Cardiac septum (tissue), 1 donor: ENCODE results near the gene TP53I13. TPM values are rescaled to one million over a fixed set of nuclear protein-coding genes. Genes with fewer than 3 reads are reported as not detected.

Experiments used
- DNase-seq: peaks from one replicate; pipeline ENCODE4 v3.0.0-alpha.2; 2020; ENCODE audit warnings: low spot score
- intact Hi-C: fragments of 100-400 bp; cut with DNase I; formaldehyde crosslinking; loops from one replicate; pipeline ENCODE4 v1.14.0; 2022
- total RNA-seq: library from RNA; stranded (reverse); fragmentation: NEBNext Ultra II Directional; extraction: Animal tissue kit (Norgen Biotek cat#: 25700); gene quantifications from one replicate; pipeline ENCODE4 v1.2.1, GENCODE V29; 2021
- donor health status: DM: no; HTN: no; CAD: no.

The TP53I13 gene
- total RNA-seq, 1 donor from 2014 or later, result 31.9 TPM

DNA sequence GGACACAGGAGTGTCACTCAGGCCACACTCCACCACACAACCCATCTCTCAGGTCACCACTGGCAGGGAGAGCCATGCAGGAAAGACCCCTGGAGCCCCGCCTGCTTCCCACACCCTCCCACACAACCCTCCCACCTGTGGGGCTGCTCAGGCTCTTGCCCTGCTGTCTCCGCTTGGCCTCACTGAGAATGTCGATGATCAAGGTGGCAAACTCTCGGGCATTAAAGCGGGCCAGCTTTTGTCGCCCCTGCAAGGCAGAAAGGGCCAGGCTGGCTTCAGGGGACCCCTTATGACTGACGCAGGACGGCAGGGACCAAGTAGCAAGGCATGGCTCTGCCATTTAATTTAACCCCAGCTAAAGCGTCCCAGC lies 8.5 kb downstream of the TP53I13 start:
- DNase-seq, result no peak
- intact Hi-C loops, result loop anchor here (5.0 kb wide), 1 partner anchor 35 kb away; no protein-coding TSS in a partner anchor

DNA sequence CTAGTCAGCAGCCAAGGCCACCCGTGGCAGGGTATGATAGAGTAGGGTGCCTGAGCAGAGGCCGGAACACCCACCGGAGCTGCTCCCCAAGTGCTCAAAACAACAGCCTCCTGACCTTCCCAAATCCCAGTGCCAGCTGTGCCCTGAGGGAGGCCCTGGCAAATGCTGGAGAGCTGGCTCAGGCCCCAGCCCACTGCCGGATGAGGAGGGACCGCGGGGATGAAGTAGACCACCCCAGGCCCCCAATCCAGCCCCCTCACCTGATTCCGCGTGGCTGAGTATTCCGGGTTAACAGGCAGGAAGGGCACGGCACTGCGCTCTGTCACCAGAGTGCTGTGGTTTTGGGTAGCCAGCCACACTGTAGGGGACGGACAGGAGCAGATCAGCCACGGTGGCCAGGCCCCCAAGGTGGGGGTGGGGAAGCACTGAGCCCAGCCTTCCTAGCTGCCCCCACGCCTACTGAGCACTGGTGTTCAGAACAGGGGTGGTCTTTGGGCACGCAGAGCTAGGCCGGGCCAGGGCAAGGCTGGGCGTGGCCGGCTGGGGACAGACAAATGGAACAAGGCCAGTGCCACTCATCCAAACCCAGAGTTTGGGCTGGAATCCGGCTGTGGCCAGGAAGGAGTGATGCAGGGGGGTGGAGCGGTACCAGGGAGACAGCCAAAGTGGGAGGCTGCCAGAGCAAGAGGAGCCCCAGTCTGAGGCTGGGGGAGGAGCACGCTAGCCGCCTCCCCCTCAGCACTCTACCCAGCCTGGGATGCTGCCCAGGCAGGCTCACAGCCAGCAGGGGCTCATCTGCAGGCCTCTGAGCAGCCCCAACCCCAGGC lies 9.1 kb downstream of the TP53I13 start:
- no peak for DNase-seq
- intact Hi-C loops, result loop anchor here (5.0 kb wide), 1 partner anchor 35 kb away; no protein-coding TSS in a partner anchor

DNA sequence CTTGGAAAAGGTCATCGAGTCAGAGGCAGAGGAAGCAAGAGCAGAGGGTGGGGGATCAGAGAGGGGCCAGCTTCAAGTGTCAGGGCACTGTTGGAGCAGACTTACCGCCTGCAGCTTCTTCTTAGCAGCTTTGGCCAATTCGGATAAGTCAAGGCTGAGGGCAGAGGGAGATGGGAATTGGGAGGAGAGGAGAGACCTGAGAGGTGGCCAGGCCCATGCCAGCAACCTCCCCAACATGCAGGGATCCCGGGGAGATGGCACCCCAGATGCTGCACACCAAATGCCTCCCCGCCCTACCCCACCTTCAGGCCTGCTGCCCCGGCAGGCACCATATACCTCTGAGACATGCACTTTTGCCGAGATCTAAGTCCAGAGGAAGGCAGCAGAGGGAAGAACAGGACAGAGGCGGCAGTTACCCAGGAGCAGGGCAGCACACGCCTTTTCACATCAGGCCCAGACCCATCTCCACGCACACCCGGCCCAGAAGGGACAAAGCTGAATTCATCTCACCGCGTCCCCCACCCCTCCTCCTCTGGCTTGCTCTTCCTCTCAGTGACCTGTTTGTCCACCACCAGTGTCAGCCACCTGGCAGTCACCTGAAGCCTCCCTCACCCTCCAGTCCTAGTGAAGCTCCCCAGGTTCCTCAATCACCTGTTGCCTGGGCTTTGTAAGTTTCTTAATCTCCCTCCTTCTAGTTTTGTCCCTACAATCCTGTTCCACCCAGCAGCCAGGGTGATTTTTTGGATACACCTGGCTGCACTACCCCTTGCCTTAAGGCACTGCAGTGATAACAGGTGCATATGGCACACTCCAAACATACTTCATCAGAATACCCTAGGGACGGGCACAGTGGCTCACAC lies 10.4 kb downstream of the TP53I13 start:
- intact Hi-C loops, result loop anchor here (5.0 kb wide), 1 partner anchor 33 kb away; no protein-coding TSS in a partner anchor
- no peak for DNase-seq

DNA sequence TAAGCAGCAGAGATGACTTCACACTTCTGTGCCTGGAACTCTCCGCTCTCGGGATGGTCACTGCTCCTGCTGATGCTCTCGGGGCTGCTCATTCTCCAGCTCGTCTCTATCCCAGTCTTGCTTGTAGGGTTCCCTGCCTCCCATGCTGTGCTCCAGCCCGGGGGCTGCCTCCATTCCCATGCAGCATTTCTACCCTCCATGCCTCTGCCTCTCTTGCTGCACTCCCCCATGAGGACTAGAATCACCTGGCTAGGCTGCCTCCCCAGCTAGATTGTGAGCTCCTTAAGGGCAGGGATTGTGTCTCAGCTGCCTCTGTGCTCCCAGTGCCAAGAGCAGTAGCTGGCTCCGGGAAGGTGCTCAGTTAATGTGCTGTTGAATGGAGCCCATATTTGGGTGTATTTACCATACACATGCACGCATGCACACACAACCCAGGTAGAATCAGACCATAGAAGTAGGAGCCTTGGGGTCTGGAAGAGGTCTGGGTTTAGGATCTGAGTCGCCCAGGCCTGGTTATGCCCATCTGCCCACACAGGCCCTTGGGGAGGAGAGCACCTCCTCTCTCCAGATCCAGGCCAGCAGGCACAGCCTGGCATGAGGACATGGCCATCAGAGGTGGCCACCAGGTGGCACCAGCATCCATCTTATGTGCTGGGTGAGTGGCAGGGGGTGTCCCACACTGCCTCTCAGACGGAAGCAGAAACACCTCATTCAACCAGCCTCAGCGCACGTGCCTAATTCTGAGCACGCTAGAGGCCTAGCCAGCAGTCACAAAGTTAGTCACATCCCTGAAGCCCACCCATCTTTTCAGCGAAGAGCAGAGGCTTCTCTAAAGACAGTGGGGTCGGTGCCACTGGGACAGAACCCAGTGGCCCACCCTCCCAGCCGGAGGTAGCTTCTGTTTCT lies 11.6 kb downstream of the TP53I13 start:
- intact Hi-C loops, result loop anchor here (5.0 kb wide), 2 partner anchors 32 to 352 kb away; partner anchors contain the start of gene SSH2
- peak; percentile 90 for DNase-seq

DNA sequence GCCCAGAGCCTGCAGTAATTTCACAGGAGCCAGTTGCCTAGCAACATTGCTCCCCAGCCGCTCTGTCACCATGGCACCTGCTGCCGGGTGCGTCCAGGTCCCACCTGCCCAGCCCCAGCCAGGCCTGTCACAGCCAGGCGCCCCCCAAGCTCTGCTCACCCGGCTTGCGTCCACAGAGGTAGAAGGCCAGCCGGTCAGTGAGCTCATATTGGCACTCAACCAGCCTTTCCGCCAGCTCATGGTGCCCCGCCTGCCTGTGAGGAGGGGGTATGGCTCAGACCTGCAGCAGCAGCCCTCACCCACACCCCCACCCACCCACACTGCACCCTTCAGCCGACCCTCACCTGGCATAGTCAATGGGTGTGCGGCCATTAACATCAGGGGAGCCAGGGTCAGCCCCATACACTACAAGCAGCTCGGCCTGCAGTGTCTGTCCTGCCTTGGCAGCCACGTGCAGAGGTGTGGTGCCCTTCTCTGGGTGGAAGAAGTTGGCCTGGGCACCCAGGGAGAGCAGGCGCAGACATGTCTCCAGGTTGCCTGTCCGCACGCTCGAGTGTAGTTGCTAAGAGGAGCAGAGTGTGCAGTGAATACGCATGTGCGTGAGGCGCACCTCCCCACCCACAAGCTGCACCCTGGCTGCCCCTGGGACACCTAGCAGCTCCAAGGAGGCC lies 13.2 kb downstream of the TP53I13 start:
- intact Hi-C loops, result loop anchor here (5.0 kb wide), 1 partner anchor 351 kb away; the partner anchor contains the start of gene SSH2
- DNase-seq, result no peak

DNA sequence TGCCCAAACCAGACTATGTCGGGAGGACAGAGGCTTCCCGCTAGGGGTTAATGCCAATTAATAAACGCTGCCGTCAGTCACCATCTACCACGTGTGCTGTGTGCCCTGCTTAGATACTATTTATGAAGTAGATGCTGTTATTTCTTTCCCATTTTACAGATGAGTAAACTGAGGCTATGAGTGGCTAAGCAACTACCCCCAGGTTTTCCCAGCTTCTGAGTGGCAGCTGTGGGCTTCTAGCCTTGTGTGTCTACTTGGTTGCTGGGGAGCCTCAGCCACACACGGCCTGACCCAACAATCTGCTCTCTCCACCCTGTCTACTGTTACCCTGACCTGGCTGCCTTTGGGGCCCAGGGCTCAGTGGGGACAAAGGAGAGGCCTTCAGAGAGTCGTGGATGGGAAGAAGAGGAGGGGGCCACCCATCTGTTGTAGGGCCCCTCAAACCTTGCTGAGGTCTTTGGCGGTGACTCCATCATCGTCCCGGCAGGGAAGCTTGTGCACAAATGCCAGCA lies 13.8 kb downstream of the TP53I13 start:
- no peak for DNase-seq
- intact Hi-C loops, result loop anchor here (5.0 kb wide), 1 partner anchor 350 kb away; the partner anchor contains the start of gene SSH2

DNA sequence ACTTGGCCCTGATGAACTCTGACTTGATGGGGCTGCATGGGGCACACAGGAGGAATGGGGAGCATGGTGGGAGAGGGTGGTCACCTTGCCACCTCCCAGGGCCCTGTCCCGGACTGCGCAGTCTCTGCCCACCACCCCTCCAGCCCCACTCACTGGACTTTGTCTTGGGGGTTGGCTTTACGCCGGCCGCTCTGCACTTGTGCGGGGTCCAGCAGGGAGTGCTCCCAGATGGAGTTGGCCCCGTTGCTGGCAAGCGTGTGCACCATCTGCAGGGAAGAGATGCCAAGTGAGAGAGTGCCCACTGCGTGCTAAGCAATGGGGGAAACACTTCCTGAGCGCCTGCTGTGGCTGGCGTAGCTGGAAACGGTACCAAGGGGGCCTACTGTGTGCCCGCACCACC lies 14.3 kb downstream of the TP53I13 start:
- intact Hi-C loops, result loop anchor here (5.0 kb wide), 1 partner anchor 350 kb away; the partner anchor contains the start of gene SSH2
- no peak for DNase-seq

DNA sequence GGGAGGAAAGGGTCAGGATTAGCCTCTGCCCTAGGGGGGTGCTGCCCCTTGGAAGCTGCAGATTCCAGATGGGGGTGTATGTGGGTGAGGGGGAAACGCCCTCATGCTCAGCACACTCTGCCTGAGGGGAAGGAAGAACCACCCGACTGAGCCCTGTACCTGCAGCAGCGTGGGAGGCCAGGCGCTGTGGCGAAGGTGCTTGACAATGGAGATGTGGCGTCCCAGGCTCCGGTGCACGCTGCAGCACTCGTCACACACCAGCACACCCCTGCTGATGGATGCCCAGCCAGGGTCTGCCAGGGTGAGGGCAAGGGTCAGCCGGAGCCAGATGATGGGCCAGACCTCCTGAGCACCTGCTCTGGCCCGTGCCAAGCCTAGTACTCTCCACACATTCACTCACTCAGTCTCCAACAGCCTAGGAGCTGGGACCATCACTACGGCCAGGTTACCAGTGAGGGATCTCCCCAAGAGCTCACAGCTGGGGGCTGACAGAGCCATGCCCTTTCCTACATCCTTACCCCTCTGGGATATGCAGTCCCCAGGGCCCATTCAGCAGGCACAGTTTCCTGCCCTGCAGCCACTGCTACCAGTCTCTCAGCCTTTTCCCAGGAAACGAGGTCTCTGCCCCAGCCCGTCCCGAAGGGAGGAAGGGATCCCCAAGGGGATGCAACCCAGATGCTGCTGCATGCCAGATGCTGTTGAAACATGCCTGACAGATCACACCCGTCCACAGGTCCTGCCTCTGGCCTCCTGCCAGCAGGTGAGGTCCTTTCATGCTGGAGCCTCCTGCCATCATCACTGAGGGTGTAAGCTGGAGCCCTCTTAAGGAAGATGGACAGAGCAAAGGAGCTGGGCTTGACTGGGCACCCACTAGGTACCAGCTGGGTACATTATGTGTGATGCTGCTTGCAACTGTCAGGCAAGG lies 15.1 kb downstream of the TP53I13 start:
- DNase-seq, result no peak
- intact Hi-C loops, result loop anchor here (5.0 kb wide), 1 partner anchor 349 kb away; the partner anchor contains the start of gene SSH2

DNA sequence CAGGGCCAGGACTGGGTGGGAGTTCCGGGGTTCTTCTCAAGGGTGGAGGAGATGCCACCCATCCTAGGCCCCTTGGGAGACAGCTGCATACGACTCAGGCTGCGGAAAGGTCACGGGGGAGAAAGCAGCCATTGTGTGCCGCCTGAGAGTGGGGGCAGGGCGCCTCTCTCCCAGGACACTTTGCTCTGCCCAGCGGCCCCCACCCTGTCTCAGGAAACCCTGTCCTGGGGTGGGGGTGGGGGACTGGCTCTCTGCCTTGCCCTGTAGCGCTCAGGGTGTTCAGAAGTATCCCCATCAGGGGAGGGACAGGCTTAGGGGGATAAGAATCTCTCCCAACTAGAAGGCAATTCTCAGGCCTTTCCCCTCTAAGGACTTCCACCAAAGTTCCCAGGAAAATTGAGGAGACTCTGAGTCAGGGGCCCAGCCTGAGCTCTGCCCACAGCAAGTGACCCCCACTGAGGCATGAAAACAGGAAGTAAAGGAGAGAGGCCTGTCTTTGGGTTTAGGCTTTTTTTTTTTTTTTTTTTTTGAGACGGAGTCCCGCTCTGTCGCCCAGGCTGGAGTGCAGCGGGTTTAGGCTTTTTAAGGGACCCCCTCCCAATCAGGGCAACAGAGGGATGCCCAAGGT lies 16.1 kb downstream of the TP53I13 start:
- DNase-seq, result no peak
- intact Hi-C loops, result loop anchor here (5.0 kb wide), 1 partner anchor 348 kb away; the partner anchor contains the start of gene SSH2

DNA sequence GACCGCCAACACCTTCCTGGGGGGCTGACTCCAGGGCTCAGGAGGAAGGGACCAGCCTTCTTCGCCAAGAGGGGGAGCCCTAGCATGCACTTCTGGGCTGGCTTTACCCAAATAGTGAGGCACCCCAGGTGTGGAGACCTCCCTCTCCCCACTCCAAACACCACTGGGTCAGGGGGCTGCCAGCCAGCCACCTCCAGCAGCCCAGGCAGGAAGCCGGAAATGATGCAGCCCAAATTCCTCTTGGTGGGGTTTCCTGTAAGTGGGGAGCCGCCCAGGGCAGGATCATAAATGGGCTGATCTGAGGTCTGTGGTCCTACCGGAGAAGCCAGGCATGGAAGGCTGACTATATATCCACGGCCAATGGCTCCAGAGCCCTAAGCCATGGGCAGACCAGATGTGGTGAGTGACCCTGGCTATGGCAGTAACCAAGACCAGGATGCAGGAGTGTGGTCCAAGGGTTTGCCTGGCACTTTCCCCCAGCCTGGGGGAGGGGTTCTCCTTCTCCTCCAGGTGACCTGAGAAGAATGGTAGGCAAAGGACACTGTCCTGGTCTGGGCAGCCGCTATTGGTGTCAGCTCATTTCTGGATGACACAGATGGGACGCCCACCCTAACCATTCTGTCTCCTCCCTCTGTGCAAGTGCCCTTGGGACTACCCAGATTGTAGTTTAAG lies 16.7 kb downstream of the TP53I13 start:
- intact Hi-C loops, result no loop called here
- DNase-seq, result no peak

DNA sequence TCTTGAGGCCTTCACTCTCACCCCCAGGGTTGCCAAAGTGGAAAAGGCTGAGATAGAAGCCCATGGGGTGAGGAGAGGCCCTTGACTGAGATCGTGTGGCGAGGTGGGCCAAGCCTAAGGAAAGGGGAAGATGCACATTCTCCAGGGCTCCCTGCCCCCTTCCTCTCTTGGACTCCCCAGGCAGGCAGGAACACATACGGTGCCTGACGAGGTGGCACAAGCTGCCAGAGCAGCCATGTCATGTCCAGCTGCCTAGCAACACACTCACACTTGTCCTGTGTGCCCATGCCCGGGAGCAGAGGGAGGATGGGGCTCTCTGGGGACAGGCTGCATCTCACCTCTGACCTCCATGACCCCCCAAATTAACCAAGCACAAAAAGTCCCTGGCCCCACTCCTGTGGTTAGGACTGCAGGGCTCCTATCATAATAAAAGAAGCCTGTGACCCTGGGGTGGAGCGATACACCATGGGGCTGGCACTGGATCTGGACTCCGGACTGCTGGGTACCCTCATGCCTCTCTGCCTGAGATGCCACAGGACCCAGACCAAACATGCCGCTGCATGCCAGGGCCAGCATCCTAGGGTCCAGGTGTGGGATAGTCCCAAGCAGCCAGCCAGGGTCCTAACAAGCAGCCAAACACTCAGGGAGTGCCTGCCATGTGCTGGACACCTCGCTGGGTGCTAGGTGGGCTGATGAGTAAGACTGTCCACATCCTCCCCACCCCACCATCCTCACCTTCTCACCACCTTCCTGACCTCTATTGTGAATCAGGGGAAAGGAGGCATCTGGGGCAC lies 18.4 kb downstream of the TP53I13 start:
- no peak for DNase-seq
- intact Hi-C loops, result no loop called here

DNA sequence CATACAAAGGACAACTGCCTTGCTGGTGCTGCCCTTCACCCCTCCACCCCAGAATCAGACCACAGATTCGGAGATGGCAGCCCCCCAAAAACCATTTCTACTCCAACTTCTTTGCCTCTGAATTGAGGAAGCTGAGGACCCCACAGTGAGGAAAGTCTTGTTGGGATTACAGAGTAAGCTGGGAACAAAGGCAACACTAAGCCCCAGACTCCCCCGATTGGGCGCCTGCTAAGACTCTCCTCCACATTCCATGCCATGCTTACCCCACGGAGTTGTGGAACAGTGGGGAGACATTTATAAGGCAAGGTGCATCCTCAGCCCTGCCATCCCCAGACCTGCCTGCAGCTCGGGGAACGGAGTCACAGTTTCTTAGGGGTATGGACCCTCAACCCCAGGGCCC lies 19.1 kb downstream of the TP53I13 start:
- no peak for DNase-seq
- intact Hi-C loops, result no loop called here

DNA sequence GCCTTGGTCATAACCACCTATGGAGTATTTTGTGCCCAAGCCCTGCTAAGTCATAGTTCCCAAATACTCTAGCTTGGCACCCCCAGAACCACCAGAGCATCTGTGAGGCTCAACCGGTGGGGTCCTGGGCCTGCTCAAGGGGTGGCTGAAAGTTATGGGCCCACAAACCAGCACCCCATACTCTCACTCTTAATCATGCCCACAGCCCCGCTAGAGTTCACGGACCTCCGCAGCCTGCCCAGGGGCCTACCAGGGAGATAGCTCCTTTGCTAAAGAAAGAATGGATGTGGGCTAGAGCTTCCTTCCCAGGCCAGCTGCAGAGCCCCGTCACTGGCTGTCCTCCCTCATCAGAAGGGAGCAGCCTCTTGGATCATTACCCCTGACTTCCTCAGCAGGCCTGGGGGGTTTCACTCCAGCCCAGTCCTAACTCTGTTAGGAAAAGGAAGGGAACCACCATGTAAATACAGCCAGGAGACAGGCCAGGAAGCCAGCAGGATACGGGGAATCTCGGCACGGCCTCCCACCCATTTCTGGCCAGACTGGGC lies 19.6 kb downstream of the TP53I13 start:
- no peak for DNase-seq
- intact Hi-C loops, result no loop called here

DNA sequence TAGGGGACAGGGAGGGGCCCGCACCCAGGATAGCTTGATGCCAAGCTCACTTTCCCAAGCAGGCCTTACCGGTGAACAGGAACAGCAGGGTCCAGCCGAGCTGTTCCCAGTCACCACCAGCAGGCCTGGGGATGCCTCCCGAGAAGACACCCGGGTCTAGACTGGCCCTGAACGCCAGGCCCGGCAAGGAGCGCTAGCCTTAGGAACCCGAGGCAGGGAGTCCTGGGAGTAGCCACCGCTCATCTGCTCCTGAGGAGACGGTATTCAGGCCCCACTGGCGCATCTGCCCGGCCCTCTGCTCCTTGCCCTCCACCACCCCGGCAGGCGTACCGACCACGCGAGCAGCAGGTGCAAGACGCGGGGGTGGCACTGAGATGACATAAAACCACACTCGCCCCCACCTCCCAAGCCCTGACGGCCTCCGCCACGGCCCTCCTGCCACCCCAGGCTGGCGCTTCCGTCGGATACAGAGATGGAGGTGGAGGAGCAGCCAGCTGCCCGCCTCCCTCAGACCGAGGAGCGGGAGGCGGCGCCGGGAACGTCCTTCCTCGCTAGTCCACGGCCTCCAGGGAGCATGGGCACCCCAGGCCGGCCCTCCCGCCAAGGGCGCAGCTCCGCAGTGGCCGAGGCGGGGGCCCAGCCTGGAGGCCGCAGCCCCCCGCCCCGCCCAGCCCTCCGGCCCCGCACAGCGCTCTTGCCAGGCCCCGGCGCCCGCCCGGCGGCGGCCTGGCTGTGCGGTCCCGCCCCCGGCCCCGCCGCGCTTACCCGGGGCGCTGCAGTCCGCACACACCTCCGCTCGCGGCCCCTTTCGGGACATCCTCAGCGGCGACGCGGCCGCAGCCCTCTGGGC lies 20.3 kb downstream of the TP53I13 start:
- intact Hi-C loops, result no loop called here
- no peak for DNase-seq
